Uterus (tissue), 4 donors: ENCODE measurements around the gene CABS1. TPM values are rescaled to one million over a fixed set of nuclear protein-coding genes. Genes with fewer than 3 reads are reported as not detected.

Source experiments
- DNase-seq, 2 donors: peaks; one replicate each; pipeline ENCODE4 v3.0.0-alpha.2; 2019 to 2020
- H3K27ac ChIP-seq, 2 donors: fragments of 200-600 bp; sonication (generic); 1 replicate in 1 of 2; 2 replicates in 1 of 2; pipeline ENCODE4 v1.5.1; 2016 to 2018
- H3K27me3 ChIP-seq, 2 donors: fragments of 200-600 bp; sonication (generic); one replicate each; pipeline ENCODE4 v1.5.1; 2018 to 2019; ENCODE audit warnings: control low read depth in 1 of 2
- H3K36me3 ChIP-seq, 2 donors: fragments of 200-600 bp; sonication (generic); one replicate each; pipeline ENCODE4 v1.5.1; 2019; ENCODE audit warnings: control low read depth in 1 of 2
- H3K4me1 ChIP-seq, 2 donors: fragments of 200-600 bp; sonication (generic); one replicate each; pipeline ENCODE4 v1.5.1; 2018 to 2019; ENCODE audit warnings: control low read depth in 1 of 2
- H3K4me3 ChIP-seq, 2 donors: fragments of 200-600 bp; sonication (generic); 1 replicate in 1 of 2; 2 replicates in 1 of 2; pipeline ENCODE4 v1.5.1; 2018 to 2019; ENCODE audit warnings: mild to moderate bottlenecking in 1 of 2
- H3K9me3 ChIP-seq, 2 donors: fragments of 200-600 bp; sonication (generic); one replicate each; pipeline ENCODE4 v1.5.1; 2019; ENCODE audit warnings: control low read depth in 1 of 2
- CTCF ChIP-seq, 4 experiments: fragments of 200-600 bp in 2 of 4; fragments of 450-650 bp in 2 of 4; sonication (generic) in 2 of 4; IDR thresholded peaks; one replicate each; pipeline ENCODE4 v1.5.1; 2016 to 2019; ENCODE audit warnings: antibody characterized with exemption in 4 of 4, mild to moderate bottlenecking in 2 of 4, moderate library complexity in 1 of 4
- POLR2A ChIP-seq, 2 donors: fragments of 450-650 bp; IDR thresholded peaks; one replicate each; pipeline ENCODE4 v1.6.1; 2016; ENCODE audit warnings: antibody characterized with exemption in 2 of 2, mild to moderate bottlenecking in 1 of 2, moderate library complexity in 1 of 2
- intact Hi-C: fragments of 100-400 bp; cut with DNase I; formaldehyde crosslinking; loops from one replicate; pipeline ENCODE4 v1.15.1; 2023; ENCODE audit warnings: low total_unique reads
- total RNA-seq, 4 donors: library from RNA; depleted of rRNA in 3 of 4; stranded (reverse); fragments of >200 nt in 3 of 4; gene quantifications; one replicate each; pipeline versions ENCODE4 v1.1.0 to v1.2.4, GENCODE V29; 2014 to 2023
- donor health status: DM: yes; HTN: yes; CAD: no.

CABS1 gene
- total RNA-seq, 4 donors from 2014 or later, result 0.28 TPM; not detected in 3

- H3K36me3 ChIP-seq, result no peaks in the 10 kb centered on the region
- no peak overlapping the region for H3K27ac ChIP-seq
- no peaks in the 10 kb centered on the region for H3K27me3 ChIP-seq
- no peak overlapping the region for H3K4me3 ChIP-seq
- intact Hi-C loops, result no loop called here
- DNase-seq, result no peak
- H3K4me1 ChIP-seq, result no peaks in the 10 kb centered on the region
- H3K9me3 ChIP-seq, result no peaks in the 10 kb centered on the region
- TF ChIP-seq CTCF (IDR thresholded peaks at IDR 0.05) (no peak), POLR2A (IDR thresholded peaks at IDR 0.05) (no peak)
Measured at GRCh38 chr4:70367813-70368212, 33.0 kb downstream of the CABS1 start.

GRCh38 chr4:70371987-70372386 lies 37.2 kb downstream of the CABS1 start:
- intact Hi-C loops, result no loop called here
- H3K4me3 ChIP-seq, result no peak overlapping the region
- H3K27me3 ChIP-seq, result no peaks in the 10 kb centered on the region
- H3K9me3 ChIP-seq, result no peaks in the 10 kb centered on the region
- no peaks in the 10 kb centered on the region for H3K36me3 ChIP-seq
- H3K27ac ChIP-seq, result no peak overlapping the region
- H3K4me1 ChIP-seq, result no peaks in the 10 kb centered on the region
- DNase-seq, result no peak
- TF ChIP-seq POLR2A (IDR thresholded peaks at IDR 0.05) (no peak), CTCF (IDR thresholded peaks at IDR 0.05) (no peak)

DNA sequence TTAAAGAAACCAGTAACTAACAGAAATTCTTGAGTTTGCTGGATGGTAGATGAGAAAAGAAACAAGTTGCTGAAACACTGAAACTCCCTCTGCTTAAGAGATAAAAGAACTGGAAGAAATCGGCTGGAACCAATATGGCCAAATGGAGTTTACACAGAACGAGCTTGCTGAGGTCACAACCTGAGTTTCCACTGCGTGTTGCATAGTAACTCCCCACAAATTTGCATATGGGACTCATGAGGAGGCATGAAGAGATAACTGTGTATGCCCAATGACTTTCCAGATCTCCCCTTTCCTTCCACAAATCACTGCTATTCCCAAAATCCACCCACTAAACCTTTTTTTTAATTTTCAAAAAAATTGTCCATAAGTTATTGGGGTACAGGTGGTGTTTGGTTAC lies 38.0 kb downstream of the CABS1 start:
- H3K4me1 ChIP-seq, result no peaks in the 10 kb centered on the region
- no peaks in the 10 kb centered on the region for H3K36me3 ChIP-seq
- TF ChIP-seq POLR2A (IDR thresholded peaks at IDR 0.05), result no peak
- no peak for TF ChIP-seq CTCF (IDR thresholded peaks at IDR 0.05)
- intact Hi-C loops, result no loop called here
- no peak overlapping the region for H3K4me3 ChIP-seq
- no peaks in the 10 kb centered on the region for H3K27me3 ChIP-seq
- H3K27ac ChIP-seq, result no peak overlapping the region
- DNase-seq, result no peak
- no peaks in the 10 kb centered on the region for H3K9me3 ChIP-seq

GRCh38 chr4:70380578-70380977 lies 45.8 kb downstream of the CABS1 start:
- no peak overlapping the region for H3K27ac ChIP-seq
- no peaks in the 10 kb centered on the region for H3K4me1 ChIP-seq
- no peaks in the 10 kb centered on the region for H3K9me3 ChIP-seq
- intact Hi-C loops, result no loop called here
- no peaks in the 10 kb centered on the region for H3K27me3 ChIP-seq
- no peak for DNase-seq
- no peak overlapping the region for H3K4me3 ChIP-seq
- TF ChIP-seq CTCF (IDR thresholded peaks at IDR 0.05) (no peak), POLR2A (IDR thresholded peaks at IDR 0.05) (no peak)
- H3K36me3 ChIP-seq, result no peaks in the 10 kb centered on the region

- Histone ChIP-seq H3K4me1 (no peaks in the 10 kb centered on the region), H3K27me3 (no peaks in the 10 kb centered on the region), H3K27ac (no peak within 1 kb of the TSS), H3K9me3 (no peaks in the 10 kb centered on the region), H3K4me3 (no peak within 1 kb of the TSS), H3K36me3 (no peaks in the 10 kb centered on the region)
- intact Hi-C loops, result no loop called here
- DNase-seq, result no peak
- TF ChIP-seq POLR2A (IDR thresholded peaks at IDR 0.05) (no peak), CTCF (IDR thresholded peaks at IDR 0.05) (no peak)
Measured at GRCh38 chr4:70382691-70383181, 48.0 kb downstream of the CABS1 start, which contains the start of gene SMR3B. TSS of gene SMR3B (plus strand) at chr4:70383131. CDS start at chr4:70384511, 1,380 bp downstream.

Other genes with a start within 250 kb of the CABS1 start
- not detected for gene PRR27, start 180.7 kb upstream of the CABS1 start, total RNA-seq
- under 1 TPM in 1 of 4 donors, not detected in 3; 0.35 TPM for gene ODAM, start 139.3 kb upstream of the CABS1 start, total RNA-seq
- not detected for gene FDCSP, start 108.9 kb upstream of the CABS1 start, total RNA-seq
- not detected for gene CSN3, start 92.4 kb upstream of the CABS1 start, total RNA-seq
- not detected for gene SMR3A, start 25.8 kb downstream of the CABS1 start, total RNA-seq
- gene SMR3B, start 48.1 kb downstream of the CABS1 start, total RNA-seq, result not detected
- gene OPRPN, start 63.0 kb downstream of the CABS1 start, total RNA-seq, result not detected
- not detected for gene MUC7, start 137.2 kb downstream of the CABS1 start, total RNA-seq
- not detected for gene AMTN, start 183.6 kb downstream of the CABS1 start, total RNA-seq